ENCODE data around the gene RHOBTB3.

GRCh38 chr5:95761771-95762651 lies 30.9 kb downstream of the RHOBTB3 start:
- TF ChIP-seq CTCF (IDR thresholded peaks at IDR 0.05): no peak
- no peak for TF ChIP-seq EP300 (IDR thresholded peaks at IDR 0.05)

Data from suprapubic skin (tissue), 3 donors.